ENCODE data around the gene TRIM24.

The TRIM24 gene

GRCh38 chr7:138579136-138579535, 119.1 kb downstream of the TRIM24 start:
- TF ChIP-seq GATA1 (IDR thresholded peaks at IDR 0.05; ENCODE audit: low read depth, low read length): no peak
- TF ChIP-seq POLR2A (IDR thresholded peaks at IDR 0.05; ENCODE audit: low read length): no peak
- no peak for DNase-seq

DNA sequence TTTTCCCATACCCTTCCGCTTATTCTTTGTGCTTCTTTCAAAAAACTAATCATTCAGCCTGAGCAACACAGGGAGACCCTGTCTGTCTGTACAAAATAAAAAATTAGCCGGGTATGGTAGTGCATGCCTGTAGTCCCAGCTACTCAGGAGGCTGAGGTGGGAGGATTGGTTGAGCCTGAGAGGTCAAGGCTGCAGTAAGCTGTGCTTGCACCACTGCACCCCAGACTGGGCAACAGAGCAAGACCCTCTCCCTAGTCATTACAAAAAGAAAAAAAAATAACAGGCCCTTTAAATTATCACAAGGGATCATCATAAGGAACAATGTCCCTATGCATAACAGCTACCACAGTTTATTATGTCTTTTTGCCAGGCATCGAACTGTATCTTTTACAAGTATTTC, 119.6 kb downstream of the TRIM24 start:
- DNase-seq: no peak
- TF ChIP-seq GATA1 (IDR thresholded peaks at IDR 0.05; ENCODE audit: low read depth, low read length): no peak
- TF ChIP-seq POLR2A (IDR thresholded peaks at IDR 0.05; ENCODE audit: low read length): no peak

DNA sequence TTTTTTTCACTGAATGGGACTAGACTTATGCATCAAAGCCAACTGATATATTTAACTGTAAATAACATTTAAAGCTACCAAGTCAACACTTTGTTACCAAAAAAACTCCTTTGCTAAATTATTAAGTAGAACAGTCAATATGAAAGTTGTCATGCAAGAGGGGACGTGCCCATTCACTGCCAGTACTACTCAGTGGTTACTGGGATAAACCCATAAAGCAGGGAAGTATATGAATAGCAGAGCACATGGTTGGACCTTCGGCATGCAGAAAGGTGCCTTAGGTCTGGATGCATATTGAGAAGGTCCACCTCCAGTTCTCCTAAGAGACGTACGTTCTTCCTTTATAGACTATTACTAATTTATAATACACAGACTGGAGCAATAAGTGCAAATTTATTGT, 121.0 kb downstream of the TRIM24 start:
- TF ChIP-seq GATA1 (IDR thresholded peaks at IDR 0.05; ENCODE audit: low read depth, low read length): no peak
- TF ChIP-seq POLR2A (IDR thresholded peaks at IDR 0.05; ENCODE audit: low read length): no peak

DNA sequence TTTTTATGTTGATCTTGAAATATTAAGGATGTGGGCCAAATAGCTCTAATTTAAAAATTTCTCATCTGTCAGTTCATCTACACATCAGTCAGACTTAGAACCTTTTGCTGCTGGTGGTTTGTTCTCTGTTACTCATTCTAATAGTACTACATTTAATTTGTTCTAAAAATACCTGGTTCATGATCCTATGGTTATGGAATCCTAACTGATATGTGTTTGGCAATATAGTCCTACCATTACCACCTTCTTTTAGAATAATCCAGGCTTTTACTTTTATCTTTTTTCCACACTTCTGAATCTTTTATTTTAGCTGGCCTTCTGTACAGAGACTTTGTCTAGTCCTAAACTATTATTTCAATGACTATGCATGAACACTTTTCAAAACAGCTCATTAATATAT, 124.2 kb downstream of the TRIM24 start:
- TF ChIP-seq GATA1 (IDR thresholded peaks at IDR 0.05; ENCODE audit: low read depth, low read length) (no peak), POLR2A (IDR thresholded peaks at IDR 0.05; ENCODE audit: low read length) (no peak)
- no peak for DNase-seq

More for the DNA sequence above, 121.0 kb downstream of the TRIM24 start:
- no peak for DNase-seq

DNA sequence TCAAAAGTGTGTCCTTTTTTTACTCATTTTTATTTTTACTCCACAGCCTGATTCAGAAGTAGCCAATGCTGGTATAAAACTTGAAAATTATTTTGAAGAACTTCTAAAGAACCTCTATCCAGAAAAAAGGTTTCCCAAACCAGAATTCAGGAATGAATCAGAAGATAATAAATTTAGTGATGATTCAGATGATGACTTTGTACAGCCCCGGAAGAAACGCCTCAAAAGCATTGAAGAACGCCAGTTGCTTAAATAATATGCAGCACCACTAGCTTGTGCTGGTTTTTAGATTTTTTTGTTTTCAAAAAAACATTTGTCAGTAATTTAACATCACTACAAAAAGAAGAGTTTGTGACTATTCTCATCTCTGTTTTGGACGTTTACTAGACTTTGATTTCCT, 124.6 kb downstream of the TRIM24 start:
- no peak for DNase-seq
- TF ChIP-seq GATA1 (IDR thresholded peaks at IDR 0.05; ENCODE audit: low read depth, low read length): no peak
- no peak for TF ChIP-seq POLR2A (IDR thresholded peaks at IDR 0.05; ENCODE audit: low read length)

- no peak for DNase-seq
- TF ChIP-seq GATA1 (IDR thresholded peaks at IDR 0.05; ENCODE audit: low read depth, low read length) (no peak), POLR2A (IDR thresholded peaks at IDR 0.05; ENCODE audit: low read length) (no peak)
Observed at GRCh38 chr7:138585283-138585993, 125.4 kb downstream of the TRIM24 start.

DNA sequence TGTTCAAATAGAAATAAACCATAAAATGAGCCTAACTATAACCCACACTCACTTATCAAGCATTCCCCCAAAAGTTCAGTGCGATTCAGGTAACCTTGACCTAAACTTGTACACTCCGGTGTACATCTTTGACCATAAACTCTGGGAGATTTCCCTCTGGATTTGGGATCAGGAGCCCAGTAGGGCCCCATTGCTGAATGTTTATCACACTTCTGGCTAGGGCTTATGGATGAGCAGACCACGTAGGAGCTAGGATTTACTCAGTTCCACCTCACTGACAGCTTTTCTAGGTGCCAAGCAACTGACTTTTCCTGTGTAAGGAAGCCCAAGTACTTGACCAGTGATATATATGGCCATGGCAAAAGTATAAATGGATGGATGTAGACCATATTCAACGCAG, 127.4 kb downstream of the TRIM24 start:
- no peak for DNase-seq
- TF ChIP-seq POLR2A (IDR thresholded peaks at IDR 0.05; ENCODE audit: low read length): no peak
- no peak for TF ChIP-seq GATA1 (IDR thresholded peaks at IDR 0.05; ENCODE audit: low read depth, low read length)

GRCh38 chr7:138588986-138589385, 128.9 kb downstream of the TRIM24 start:
- DNase-seq: no peak
- TF ChIP-seq POLR2A (IDR thresholded peaks at IDR 0.05; ENCODE audit: low read length) (no peak), GATA1 (IDR thresholded peaks at IDR 0.05; ENCODE audit: low read depth, low read length) (no peak)

DNA sequence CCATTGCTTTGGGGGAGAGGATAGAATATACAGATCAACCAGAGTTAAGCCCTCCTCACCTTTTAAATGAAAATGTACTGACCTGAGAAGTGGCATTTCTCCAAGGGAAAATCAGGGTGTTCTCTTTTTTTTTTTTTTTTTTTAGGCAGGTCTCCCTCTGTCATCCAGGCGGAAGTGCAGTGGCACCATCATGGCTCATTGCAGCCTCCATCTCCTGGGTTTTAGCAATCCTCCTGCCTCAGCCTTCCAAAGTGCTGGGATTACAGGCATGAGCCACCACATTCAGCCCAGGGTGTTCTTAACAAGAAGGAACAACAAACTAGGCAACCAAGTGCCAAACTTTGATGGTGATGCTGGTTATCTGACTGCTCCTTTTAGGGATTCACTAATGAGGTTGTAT, 130.1 kb downstream of the TRIM24 start:
- DNase-seq: no peak
- TF ChIP-seq GATA1 (IDR thresholded peaks at IDR 0.05; ENCODE audit: low read depth, low read length): no peak
- TF ChIP-seq POLR2A (IDR thresholded peaks at IDR 0.05; ENCODE audit: low read length): no peak

DNA sequence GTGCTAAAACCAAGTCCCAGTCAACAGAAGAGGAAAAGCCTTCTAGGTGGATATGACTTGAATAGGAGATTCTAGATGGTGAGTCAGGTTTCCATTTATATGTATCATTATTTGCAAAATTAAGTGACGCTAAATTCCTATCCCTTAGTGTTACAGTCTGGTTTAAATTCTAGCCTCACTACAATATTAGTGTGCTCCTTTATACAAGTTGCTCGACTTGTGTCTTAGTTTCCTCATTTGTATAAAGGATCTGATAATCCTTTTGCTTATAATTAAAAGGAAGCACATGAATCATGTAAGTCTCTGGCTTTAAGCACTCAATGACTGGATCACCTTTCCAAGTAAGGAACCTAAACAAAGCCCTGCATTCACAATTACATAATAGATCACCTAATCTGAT, 135.4 kb downstream of the TRIM24 start:
- no peak for DNase-seq
- TF ChIP-seq POLR2A (IDR thresholded peaks at IDR 0.05; ENCODE audit: low read length): no peak
- no peak for TF ChIP-seq GATA1 (IDR thresholded peaks at IDR 0.05; ENCODE audit: low read depth, low read length)

GRCh38 chr7:138602451-138602850, 142.4 kb downstream of the TRIM24 start:
- no peak for DNase-seq
- TF ChIP-seq POLR2A (IDR thresholded peaks at IDR 0.05; ENCODE audit: low read length) (no peak), GATA1 (IDR thresholded peaks at IDR 0.05; ENCODE audit: low read depth, low read length) (no peak)

DNA sequence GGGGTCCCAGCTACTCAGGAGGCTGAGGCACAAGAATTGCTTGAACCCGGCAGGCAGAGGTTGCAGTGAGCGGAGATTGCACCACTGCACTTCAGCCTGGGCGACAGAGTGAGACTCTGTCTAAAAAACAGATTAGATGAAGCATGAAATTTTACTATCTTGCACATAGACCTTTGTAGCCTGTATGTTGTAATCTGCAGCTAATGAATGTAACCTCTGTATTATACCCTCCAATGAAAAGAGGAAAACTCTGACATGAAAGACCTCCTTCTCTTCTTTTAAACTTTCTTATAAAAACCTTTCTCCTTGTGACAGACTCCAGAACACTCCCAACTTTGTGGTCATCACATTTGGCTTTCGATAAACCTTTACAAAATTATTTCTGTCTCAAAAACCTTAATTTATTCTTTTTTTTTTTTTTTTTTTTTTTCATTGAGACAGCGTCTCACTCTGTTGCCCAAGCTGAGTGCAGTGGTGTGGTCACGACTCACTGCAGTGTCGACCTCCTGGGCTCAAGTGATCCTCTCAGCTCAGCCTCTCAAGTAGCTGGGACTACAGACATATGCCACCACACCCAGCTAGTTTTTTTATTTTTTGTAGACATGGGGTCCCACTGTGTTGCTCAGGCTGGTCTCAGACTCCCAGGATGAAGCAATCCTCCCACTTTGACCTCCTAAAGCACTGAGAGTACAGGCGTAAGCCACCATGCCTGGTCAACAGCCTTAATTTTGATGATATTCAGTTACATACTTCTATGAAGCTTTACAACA, 143.7 kb downstream of the TRIM24 start:
- DNase-seq: no peak
- no peak for TF ChIP-seq GATA1 (IDR thresholded peaks at IDR 0.05; ENCODE audit: low read depth, low read length)
- TF ChIP-seq POLR2A (IDR thresholded peaks at IDR 0.05; ENCODE audit: low read length): no peak

DNA sequence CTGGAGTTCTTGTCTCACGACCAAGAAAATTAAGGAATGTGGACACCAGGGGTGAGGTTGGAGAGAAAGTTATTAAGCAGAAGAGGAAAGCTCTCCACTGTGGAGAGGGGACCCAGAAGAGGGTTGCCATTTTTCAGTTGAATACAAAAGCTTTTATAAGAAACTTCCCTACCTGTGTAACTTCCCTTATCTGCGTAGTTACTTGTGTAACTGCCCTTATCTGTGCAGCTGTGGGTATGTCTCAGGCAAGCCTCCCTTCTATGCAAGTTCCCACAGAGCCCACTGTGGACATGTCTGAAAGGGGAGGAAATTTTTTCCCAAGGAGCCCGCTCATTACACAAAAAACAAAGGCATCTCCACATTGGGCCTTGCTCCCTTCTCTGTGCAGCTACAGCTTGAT, 146.2 kb downstream of the TRIM24 start:
- TF ChIP-seq GATA1 (IDR thresholded peaks at IDR 0.05; ENCODE audit: low read depth, low read length) (no peak), POLR2A (IDR thresholded peaks at IDR 0.05; ENCODE audit: low read length) (no peak)
- DNase-seq: peak in 1 of 2 experiments; percentile 7

DNA sequence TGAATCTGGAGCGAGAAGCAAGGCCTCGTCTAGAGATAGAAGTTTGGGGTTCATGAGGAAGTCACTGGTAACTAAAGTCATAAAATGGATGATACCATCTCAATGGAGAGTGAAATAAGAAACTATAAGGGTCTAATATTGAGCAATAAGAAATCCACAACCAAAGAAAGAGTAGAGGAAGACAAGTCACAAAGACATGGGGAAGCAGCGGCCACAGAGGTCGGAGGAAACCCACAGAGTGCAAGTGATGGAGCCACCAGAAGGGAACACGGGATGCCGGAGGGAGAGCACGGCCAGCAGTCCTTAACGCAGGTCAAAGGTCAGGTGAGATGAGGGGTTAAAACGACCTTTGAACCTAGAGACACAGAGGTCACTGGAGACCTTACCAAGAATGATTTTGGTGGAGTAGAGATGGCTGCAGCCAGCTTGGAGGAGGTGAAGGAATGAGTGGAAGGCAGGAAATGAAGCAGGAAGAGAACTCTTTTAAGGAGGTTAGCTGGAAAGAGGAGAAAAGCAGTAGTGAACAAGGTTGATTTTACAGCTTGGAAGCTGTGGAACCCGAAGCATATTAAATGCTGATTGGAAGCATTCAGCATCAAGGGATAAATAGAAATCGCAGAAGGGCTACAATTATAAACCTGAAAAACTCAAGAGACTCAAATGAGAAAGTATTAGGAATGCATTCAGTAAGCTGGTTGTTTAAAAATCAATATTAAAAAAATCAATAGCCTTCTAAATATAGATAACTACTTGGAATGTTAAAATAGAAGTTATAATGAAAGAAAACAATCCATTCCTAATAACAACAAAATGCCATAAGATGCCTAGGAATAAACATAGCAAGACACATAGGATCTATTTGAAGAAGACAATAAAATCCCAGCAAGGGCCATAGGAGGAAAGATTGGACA, 147.4 kb downstream of the TRIM24 start:
- no peak for TF ChIP-seq GATA1 (IDR thresholded peaks at IDR 0.05; ENCODE audit: low read depth, low read length)
- no peak for TF ChIP-seq POLR2A (IDR thresholded peaks at IDR 0.05; ENCODE audit: low read length)

More for the DNA sequence above, 147.4 kb downstream of the TRIM24 start:
- no peak for DNase-seq
